CD4-positive, alpha-beta T cell treated with Interleukin-4 for 1 hour (primary cell): Measurements from ENCODE around the gene ALMS1.
"Not testable (repeated sequence)": the region's sequence is repeated elsewhere in the genome, so short reads cannot be mapped to it uniquely, and the experiment has no call there.

Experiments used
- DNase-seq, 2 donors: peaks; one replicate each; pipeline ENCODE4 v3.0.0-alpha.2; 2020 to 2022

ALMS1 gene

DNA sequence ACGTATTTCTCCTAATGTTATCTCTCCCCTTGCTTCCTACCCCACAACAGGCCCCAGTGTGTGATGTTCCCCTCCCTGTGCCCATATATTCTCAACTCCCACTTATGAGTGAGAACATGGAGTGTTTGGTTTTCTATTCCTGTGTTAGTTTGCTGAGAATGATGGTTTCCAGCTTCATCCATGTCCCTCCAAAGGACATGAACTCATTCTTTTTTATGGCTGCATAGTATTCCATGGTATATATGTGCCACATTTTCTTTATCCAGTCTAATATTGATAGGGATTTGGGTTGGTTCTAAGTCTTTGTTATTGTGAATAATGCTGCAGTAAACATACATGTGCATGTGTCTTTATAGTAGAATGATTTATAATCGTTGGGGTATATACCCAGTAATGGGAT, 119.2 kb downstream of the ALMS1 start:
- not testable (repeated sequence) for DNase-seq

DNA sequence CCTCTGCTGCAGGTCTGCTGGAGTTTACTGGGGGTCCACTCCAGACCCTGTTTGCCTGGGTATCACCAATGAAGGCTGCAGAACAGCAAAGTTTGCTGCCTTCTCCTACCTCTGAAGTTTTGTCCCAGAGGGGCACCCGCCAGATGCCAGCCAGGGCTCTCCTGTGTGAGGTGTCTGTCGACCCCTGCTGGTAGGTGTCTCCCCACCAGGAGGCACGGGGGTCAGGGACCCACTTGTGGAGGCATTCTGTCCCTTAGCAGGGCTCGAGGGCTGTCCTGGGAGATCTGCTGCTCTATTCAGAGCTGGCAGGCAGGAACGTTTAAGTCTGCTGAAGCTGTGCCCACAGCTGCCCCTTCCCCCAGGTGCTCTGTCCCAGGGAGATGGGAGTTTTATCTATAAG, 124.8 kb downstream of the ALMS1 start:
- DNase-seq: not testable (repeated sequence)

DNA sequence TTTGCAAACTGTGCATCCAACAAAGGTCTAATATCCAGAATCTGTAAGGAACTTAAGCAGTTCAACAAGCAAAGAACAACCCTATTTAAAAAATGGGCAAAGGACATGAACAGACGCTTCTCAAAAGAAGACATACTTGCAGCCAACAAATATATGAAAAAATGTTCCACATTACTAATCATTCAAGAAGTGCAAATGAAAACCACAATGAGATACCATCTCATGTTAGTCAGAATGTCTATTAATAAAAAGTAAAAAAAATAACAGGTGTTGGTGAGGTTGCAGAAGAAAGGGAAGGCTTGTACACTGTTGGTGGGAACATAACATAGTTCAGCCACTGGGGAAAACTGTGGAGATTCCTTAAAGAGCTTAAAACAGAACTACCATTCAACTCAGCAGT, 130.4 kb downstream of the ALMS1 start:
- no peak for DNase-seq

DNA sequence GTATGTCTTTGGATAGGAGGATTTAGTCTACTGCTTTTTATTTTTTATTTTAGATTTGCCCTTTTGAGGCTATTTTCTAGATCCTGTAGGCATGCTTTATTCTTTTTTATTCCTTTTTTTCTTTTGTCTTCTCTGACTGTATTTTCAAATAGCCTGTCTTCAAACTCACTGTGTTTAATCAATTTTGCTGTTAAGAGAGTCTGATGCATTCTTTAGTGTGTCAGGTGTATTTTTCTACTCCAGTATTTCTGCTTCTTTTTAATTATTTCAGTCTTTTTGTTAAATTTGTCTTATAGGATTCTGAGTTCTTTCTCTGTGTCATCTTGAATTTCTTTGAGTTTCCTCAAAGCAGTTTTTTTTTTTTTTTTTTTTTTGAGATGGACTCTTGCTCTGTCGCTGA, 143.1 kb downstream of the ALMS1 start:
- DNase-seq: no peak

DNA sequence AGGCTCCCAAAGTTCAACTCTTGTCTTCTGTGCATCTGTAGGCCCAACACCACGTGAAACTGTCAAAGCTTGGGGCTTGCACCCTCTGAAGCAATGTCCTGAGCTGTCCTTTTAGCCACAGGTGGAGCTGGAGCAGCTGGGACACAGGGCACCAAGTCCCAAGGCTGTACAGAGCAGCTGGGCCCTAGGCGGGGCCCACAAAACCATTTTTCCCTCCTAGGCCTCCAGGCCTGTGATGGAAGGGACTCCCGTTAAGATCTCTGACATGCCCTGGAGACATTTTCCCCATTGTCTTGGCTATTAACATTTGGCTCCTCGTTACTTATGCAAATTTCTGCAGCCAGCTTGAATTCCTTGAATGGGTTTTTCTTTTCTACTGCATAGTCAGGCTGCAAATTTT, 145.1 kb downstream of the ALMS1 start:
- not testable (repeated sequence) for DNase-seq

DNA sequence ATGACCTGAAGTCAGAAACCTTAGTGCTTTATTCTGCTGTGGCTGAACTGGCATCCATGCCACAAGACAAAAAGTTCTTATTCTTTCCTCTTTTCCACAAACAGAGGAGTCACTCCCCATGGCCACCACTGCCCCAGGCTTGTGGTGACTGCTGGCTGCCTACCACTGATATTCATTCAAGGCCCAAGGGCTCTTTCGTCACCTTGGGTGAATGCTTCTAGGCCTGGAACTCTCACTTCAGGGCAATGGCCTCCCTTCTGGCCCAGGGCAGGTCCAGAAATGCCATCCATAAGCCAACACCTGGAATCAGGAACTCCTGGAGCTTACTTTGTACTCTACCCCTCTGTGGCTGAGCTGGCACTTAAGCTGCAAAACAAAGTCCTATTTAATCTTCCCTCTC, 146.7 kb downstream of the ALMS1 start:
- DNase-seq: no peak

DNA sequence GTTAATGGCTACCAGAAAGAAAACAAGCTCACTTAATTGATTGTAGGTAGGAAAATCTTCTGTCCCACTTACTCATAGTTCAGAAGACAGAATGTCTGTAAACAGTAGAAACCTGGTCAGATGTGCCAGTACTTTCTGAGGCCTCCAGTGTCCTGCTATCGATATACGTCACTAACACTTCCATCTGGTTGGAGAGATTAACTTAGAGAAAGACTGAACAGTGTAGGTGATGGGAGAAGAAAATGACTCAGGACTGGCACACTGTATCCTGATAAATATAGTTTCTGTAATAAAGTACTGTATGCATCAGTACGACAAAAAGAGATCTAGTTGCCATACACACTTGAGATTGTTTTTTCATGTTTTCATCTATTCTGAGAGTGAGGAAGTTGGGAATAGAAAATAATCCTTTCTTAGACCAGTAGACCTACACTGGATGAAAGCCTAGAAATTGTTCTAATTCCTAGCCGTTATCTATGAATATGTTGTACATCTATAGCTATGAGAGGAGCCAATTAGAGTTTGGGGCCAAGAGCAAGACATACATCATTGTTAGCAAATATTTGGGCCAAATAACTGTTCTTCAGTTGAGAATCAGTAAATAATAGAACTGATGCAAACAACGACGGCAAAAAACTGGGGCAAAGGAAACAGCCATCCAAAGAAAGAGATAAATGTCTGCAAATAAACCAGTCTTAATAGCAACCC, 150.7 kb downstream of the ALMS1 start:
- DNase-seq: no peak

DNA sequence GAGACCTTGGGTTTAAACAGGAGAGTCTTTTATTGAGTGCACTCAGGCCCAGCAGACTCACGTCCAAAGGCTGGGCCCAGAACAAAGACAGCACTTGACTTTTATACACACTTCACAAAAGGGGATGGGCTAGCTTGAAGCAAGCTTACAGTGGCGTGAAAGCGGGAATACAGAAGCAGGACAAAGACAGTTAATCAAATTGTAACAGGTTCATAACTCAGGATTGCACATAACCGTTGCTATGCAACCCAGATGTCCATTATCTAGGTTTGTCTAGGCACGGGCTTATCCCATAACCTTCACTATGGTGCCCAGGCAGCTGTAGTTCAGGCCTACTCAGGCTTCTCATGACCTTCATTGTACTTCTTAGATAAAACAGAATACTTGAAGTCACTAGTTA, 175.2 kb downstream of the ALMS1 start:
- not testable (repeated sequence) for DNase-seq

DNA sequence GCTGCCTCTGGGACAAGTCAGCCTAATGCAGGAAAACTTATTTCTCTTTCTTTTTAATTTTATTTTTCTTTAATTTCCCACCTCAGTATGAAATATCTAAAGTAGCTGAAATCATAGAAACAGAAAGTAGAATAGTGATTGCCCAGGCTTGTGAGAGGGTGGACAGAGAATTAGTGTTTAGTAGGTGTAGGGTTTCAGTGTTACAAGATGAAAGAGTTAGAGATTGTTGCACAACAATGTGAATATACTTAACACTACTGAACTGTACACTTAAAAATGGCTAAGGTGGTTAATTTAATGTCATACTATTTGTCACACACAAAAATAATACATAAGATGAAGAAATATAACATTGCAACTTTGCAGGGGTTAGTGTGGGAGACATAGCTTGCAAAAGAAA, 175.8 kb downstream of the ALMS1 start:
- no peak for DNase-seq

DNA sequence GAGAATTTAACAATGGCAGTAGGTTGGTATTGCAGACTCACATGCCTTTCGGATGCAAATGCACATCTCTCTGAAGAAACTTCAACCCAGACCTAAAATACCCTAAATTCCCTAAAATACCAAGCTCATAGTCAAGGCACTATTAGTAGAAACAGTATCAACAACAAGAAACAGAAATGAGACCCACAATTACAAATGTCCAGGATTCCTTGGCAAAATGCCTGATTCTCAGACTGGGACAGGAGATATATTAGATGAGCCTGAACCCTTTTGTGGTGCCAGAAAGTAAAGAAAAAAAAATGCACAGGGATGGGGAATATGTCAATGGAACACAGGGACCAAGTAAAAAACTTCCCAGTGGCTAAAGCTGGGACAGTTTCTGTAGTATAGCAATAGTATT, 179.3 kb downstream of the ALMS1 start:
- DNase-seq: no peak

DNA sequence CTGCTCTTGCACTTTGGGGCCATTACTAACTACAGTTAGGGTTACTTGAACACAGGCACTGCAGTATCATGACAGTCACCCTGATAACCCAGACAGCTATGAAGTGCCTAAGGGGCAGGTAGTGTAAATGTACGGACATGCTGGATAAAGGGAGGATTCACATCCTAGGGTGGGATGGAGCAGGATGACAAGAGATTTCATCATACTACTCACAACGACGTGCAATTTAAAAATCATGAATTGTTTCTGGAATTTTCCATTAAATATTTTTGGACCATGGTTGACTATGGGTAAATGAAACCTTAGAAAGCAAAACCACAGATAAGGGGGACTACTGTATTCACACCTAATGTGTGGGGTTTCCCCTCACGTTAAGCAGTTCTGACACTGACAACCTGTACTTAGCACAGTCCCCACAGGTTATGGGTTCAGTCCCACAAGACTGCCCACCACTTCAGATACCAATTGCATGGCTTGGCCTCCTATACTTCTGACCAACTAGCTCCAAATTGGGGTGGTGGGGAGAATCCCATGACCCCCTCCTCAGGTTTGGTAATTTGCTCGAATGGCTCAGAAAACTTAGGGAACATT, 180.7 kb downstream of the ALMS1 start:
- no peak for DNase-seq

DNA sequence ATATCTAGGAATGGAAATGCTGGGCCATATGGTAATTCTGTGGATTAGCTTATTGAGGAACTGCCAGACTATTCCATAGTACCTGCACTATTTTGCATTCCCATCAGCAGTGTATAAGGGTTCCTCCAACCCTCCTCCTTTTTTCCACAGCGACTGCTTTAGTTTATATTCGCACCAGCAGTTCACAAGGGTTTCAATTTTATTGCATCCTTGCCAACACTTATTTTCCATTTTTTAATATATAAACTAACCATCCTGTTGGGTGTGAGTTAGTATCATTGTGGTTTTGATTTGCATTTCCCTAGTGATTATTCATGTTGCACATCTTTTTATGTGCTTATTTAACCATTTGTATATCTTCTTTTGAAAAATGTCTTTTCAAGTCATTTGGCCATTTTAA, 189.6 kb downstream of the ALMS1 start:
- no peak for DNase-seq

DNA sequence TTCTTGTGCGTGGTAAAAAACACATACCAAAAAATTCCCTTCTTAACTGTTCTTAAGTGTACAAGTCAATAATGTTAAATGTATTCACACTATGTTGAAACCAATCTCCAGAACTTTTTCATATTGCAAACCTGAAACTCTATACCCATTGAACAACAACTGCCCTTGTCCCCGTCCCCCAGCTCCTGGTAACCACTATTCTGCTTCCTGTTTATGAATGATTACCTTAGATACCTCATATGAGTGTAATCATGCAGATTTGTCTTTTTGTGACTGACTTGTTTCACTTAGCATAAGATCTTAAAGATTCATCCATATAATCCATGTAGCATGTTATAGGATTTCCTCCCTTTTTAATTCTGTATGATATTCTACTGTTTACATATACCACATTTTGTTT, 196.7 kb downstream of the ALMS1 start:
- no peak for DNase-seq

DNA sequence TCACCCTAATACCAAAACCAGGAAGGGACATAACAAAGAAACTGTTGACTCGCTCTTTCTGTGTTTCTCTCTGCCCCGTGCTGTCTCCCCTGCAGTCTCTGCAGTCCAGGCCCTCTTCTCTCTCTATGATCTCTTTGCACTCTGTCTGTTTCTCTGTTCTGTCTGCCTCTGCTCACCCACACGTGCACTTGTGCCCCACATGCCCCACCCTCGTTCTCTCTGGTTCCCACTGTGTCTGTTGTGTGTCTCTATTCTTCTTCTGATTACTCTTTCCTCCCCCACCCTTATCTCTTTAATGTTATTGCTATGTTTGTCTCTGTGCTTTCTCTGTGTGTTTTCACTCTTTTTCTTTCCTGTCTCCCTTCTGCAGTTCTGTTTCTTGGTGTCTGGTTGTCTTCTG, 202.5 kb downstream of the ALMS1 start:
- no peak for DNase-seq

DNA sequence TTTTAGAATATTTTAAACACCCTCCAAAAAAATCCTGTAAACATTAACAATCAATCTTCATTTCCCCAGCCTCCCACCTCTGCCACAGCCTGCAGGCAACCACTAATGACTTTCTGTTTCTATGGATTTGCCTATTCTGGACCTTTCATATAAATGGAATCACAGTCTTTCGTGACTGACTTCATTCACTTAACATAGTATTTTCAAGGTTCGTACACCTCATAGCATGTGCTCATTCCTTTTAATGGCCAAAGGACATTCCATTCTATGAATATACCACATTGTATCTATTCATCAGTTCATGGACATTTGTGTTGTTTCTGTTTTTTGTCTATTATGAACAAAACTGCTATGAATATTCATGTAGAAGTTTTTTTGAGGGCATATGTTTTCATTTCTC, 208.0 kb downstream of the ALMS1 start:
- no peak for DNase-seq

DNA sequence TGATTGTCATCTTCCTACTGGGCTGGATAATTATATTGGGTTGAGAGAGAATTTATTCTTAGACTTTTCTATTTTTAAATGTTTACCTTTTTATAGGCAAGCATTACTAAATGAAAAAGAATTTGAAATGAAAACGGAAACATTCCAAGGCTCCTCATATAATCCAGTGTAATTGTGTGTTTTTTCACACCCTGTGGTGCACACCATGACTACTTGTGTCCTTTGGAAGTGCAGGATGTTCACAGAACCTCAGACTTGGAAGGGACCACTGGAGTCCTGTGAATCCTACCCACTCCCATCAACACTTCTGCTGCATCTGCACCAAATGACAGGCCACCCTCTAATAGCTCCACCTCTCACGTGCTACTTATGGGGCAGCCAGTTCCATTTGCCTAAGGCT, 208.6 kb downstream of the ALMS1 start:
- DNase-seq: no peak

DNA sequence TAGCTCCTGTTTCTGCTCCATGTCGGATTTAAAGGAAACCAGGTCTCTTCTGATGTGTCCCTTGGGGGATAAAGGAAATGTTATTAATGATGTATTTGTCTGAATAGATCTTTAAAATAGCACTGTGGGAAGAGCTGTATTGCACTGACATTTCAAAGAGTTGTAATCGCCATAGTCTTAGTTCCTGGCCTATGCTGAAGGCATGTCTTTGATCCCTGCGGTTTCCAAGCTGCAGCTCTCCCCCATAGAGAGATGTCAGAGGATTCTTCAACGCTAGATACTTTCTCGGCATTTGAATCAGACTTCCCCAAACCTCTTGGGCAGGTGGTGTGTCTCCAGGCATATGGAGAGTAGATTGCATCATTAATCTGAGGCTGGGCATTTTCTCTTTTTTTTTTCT, 216.1 kb downstream of the ALMS1 start:
- DNase-seq: no peak

DNA sequence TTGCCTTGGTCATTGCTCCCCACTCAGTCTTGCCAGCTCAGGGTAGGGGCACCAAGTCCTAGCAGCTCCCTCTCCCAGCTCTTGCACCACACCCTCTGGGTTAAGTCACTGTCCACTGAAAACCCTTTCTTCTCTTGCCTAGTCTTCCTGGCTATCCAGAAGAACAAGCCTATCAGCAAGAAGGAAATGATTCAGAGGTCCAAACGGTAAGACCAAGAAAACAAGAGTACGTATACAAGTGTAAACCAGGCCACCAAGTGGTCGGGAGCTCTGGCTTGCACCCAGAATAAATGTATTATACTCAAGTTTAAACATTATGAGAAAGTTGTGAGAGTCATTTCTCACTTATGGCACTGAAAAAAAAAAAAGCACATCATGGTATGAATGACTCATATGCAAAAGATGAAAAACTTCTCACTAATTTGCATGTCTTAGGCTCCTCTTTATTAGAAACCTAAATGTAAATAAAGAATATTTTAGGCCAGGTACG, 217.5 kb downstream of the ALMS1 start:
- DNase-seq: not testable (repeated sequence)

DNA sequence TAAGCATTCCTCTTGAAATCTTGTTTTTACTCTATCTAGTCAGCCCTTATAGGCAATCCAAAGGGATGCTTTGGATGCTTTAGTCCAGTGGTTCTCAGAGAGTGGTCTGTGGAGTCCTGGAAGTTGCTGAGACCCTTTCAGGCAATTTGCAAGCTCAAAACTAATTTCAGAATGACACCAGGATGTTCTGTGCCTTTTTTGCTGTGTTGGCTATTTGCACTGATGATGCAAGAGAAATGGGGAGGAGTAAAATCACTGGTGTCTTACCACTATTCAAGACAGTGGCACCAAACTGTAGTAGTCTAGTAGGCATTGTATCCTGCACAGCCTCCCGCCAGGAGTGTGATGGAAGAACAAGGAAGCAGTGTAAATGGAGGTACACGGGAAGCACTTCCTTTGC, 219.0 kb downstream of the ALMS1 start:
- not testable (repeated sequence) for DNase-seq

DNA sequence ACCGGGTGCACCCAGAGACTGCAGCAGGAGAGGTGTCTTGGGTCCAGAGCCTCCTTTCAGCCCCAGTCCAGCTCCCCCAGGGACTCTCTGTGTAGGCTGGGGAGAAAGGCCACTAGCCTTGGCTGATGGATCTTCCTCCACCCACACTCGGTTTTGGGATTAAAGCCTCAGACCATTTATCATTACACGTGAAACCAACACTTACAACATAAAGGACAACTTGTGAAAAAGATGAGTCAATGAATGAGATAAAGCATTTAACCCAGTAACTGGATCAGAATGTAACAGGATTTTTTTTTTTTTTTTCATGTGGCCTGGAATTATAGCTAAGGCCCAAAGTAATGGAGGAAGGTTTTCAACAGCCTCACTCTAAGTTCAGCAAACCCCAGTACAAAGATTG, 224.5 kb downstream of the ALMS1 start:
- no peak for DNase-seq

DNA sequence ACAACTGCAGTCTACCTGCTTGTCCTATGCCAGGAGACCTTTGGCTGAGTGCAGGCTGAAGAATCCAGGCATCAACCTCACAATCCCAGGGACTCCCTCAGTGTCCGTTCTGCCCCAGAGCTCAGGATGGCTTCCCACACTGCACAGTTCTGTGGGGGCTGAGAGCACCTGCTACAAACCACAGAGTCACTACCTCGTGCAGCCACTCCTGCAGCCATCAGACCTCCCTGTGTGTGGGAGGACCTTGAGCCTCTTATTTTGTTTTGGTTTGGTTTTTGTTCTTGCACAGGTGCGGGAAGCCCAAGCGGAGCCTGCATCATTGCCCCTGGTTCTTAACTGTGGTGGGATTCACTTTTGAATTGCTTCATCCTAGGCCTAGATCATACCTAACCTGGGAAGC, 225.6 kb downstream of the ALMS1 start:
- DNase-seq: no peak

DNA sequence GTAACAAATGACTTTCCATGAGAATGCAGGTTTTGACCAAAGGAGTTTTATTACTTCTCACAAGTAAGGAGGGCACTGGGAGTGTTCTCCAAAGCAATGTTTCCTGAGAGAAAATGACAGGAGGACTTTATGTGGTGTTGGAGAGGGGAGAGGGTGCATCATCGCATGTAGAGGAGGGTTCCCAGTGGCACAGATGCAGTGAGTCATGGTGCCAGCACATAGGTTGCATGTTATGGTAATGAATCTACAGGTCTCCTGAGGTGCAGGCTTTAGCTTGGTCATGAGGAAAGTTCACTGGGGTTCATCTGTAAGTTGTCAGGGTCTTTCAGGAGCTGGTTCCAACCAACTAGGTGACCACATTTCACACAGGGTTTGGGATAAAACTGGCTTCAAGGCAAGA, 226.2 kb downstream of the ALMS1 start:
- no peak for DNase-seq

DNA sequence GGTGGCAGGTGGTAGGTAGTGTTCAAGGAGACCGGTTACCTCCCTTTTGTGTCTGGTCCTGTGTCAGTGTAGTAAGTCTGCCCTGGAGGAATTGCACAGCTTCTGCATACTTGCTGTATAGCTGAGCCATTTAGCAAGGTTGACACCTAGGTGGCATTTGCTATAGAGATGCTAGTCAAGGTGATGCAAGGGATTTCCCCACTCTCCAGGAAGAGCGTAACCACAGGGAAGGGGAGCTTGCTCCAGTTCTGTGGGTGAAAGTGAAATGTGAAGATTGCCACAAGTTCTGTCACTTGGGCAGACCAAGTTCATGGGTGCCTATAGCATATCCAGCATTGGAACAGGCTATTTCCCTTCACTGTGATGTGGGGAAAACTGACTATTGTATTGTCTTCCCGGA, 228.5 kb downstream of the ALMS1 start:
- DNase-seq: no peak

DNA sequence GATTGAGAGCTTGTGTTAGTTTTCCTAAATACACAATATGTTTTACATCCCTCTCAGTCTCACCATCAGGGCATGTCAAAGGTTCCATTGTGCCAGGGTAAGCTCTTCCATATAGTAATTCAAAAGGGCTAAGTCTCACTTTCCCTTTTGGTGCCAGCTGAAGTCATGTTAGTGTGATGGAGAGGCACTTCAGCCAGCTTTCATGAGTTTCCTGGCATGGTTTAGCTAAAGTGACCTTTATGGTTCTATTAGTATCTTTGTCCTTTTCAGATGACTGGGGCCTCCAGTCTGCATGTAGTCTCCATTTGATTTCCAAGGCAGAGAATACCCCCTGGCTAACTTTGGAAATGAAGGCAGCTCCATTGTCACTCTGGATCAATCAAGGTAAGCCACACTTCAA, 229.4 kb downstream of the ALMS1 start:
- no peak for DNase-seq

DNA sequence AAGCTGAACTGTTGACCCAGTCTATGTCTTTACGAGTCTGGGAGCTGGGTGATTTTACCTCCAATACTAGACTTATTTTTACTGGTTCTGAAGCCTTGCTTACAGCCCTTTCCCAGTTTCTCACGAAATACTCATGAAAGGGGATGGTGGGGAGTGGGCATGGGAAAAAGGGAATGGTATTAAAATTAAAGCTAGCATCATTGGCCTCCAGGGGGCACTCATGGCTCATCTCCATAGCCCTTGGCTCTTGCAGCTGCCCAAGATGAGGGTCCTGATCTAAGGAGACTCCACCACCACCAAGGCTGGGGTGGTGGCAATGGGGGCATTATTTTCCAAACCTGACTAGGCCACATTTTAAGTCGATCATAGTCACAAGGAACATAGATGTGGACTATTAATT, 234.3 kb downstream of the ALMS1 start:
- DNase-seq: not testable (repeated sequence)
